SIG-M5 treated with dmso at 0.1 percent for 504 hours (cell line): ENCODE measurements around the gene SYT2.
"Not testable (repeated sequence)": the region's sequence is repeated elsewhere in the genome, so short reads cannot be mapped to it uniquely, and the experiment has no call there.

Experiments
- DNase-seq: peaks from one replicate; lab custom pipeline; 2025; ENCODE audit not compliant: unreplicated experiment; lab: John Stamatoyannopoulos, UW

The SYT2 gene

DNA sequence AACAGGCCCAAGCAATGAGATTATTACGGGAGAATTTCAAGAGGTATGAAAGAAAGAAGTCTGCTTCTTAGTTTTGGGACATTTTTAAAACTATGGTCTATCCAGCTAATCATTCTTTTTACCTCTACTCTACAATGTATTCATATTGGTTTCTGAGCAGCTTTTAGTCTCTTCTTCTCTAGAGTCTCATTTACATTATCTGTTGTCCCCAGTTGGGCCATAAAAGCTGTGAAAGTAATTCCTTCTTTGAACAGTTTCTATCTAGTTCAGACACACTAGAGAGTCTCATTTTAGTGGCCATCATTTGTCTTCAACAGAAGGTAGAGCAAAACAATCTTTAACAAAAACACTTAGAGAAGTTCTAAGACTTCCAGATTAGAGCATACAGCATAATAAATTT is 157.2 kb downstream of the SYT2 start:
- not testable (repeated sequence) for DNase-seq

DNA sequence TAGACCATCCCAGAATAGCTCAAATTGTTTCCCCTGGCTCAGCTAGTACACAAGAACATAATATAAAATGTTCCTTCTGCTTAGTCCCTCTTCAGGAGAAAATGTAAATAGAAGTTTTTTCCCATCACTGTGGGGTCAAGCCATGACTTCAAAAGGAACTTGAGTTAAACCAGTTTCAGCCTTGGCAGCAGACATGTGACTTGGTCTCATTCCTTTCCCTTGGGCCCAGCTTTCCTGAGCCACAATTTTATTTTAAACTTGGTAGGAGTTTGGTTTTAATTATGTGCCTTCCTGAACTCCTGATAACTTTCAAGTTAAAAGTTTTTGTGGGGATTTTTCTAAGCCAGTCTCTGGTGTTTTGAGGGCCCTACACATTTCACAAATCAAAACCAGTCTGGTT is 157.6 kb downstream of the SYT2 start:
- DNase-seq, result not testable (repeated sequence)

DNA sequence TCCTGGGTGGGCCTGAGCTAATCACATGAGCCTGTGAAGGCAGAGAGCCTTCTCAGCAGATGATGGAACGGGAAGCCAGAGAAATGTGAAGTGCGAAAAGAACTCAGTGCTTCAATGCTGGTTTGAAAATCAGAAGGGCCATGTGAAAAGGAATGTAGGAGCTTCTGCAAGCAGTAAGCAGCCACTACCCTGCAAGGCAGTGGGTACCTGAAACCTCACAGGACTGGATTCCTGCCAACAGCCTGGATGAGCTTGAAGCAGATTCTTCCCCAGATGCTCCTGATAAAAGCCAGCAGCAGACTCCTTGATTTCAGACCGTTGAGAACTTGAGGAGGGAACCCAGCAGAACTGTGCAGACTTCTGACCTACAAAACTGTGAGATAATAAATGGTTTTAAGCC is 158.6 kb downstream of the SYT2 start:
- DNase-seq, result no peak

- DNase-seq, result not testable (repeated sequence)
Observed at GRCh38 chr1:202550088-202550487, 160.2 kb downstream of the SYT2 start.

DNA sequence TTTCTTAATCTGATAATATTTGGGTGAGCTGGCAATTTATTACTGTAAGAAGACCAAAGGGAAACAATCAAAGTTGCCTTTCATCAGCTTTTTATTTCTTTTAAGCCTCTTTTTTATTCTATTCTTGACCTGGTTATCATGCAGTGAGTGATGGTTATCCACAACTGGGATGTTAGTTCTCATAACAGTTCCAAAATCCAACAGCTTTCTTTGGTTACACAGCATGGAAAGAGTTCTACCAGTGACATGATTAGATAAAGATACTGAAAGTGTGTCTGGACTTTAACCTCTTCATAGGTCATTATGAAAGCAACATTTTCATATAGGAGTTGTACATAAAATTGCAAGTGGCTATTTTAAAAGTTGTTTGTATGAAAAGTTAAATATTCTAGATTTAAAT is 163.0 kb downstream of the SYT2 start:
- no peak for DNase-seq

DNA sequence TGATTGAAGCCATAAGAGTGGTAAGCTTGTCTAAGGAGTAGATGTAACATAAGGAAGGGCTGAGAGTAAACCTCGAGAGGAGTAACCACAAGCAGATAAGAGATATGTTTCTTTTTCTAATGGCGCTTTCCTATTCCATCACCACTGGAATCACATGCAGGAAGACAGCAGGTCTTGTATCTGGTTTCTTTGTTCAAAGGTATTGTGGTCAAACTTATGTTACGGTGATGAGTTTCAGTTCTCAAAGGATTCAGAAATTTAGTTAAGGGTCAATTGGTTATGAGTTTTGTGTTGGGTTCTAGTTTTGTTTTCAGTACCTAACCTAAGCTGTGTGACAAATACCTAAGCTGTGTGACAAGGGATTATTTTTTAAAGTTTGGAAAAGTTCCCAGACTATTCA is 163.5 kb downstream of the SYT2 start:
- not testable (repeated sequence) for DNase-seq

- not testable (repeated sequence) for DNase-seq
Observed at GRCh38 chr1:202546377-202546776, 163.9 kb downstream of the SYT2 start.

DNA sequence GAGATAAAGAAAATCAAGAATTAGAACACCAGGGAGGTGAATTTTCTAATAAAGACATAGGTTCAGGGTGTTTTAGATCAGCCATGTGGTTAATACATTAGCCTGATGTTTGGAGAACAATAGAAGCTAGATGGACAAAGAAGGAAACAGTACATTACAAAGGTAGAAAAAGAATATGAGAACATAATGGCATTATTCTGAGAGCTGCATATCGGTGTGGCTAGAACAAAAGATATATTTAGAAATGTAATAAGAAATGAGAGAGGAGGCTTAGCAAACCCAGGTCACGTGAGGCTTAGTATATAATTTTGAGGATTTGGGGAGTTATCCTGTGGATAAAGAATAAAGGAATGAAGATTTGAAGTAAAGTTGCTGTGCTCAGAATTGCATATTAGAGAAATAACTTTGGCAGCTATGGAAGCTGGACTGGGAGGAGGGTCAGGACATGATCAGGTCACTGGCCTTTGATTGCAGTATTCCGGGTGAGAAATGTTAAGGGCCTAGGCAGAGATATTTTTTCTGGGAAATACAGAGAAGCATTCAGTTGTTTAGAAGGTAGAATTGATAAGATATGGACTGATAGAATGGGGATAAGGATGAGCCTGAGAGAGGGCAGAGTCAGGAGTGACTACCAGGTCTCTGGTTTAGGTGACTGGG is 164.5 kb downstream of the SYT2 start:
- not testable (repeated sequence) for DNase-seq

DNA sequence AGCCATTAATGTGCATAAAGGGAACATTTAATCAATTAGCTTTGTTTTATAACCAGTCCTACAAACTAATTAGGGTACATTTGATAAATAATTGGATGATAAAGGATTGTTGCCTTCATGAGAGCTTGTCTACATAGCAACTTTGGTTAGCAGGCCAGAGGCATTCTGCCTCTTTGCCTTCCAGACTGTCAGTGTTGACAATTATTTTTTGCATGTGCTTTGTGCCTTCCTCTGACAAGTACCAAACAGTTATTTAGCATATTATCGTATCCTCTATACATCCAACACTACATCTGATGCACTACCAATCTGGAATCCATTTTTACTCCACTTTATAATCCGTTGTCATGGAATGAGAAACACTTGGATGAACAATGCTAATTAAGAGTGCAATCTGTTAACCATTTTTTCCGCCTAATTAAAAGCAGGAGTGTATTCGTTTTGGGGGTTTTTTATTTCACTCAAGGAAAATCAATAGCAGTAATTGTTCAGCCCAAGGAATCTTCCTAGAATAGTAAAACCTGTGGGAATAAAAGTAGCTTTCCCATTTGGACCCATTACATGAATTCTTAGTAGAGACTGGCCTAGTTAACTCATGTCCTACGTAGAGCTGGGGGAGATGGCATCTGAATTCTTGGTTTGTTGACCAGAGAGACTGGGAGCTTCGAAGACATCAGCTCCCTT is 165.3 kb downstream of the SYT2 start:
- DNase-seq, result not testable (repeated sequence)

DNA sequence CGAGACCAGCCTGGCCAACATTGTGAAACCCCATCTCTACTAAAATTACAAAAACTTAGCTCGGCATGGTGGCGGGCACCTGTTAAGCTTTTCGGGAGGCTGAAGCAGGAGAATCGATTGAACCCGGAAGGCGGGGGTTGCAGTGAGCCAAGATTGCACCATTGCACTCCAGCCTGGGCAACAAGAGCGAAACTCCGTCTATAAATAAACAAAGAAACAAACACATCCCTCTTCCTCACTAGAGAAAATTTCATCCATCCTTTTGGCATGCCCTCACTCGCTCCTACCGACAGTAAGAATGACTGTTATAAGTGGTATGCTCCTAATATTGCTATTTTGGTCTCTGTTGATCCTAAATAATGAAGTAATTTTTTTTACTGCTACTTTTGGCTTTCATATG is 166.7 kb downstream of the SYT2 start:
- not testable (repeated sequence) for DNase-seq

- DNase-seq, result not testable (repeated sequence)
Observed at GRCh38 chr1:202542415-202542814, 167.8 kb downstream of the SYT2 start.

DNA sequence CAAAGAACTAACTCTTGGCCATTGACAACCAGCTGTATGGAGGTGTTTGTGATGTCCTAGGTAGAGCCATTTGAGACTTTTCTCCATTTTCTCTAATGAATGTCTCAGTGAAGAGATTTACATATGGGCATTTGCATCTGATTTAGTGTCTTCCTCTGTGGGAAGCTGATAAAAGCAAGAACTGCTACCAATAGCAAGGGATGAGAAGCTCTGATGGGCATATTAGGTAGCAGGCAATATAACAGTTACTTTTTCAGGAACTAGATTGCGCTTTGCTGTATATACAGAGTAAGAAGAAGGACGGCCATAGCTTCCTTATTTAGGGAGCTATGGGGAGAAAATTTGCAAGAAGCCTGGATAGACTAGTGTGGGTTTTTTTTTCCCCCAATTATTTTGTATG is 169.4 kb downstream of the SYT2 start:
- DNase-seq, result not testable (repeated sequence)
